ENCODE data around the gene CHST3.
"Not testable (repeated sequence)": the region's sequence is repeated elsewhere in the genome, so short reads cannot be mapped to it uniquely, and the experiment has no call there.

Gene CHST3, protein sequence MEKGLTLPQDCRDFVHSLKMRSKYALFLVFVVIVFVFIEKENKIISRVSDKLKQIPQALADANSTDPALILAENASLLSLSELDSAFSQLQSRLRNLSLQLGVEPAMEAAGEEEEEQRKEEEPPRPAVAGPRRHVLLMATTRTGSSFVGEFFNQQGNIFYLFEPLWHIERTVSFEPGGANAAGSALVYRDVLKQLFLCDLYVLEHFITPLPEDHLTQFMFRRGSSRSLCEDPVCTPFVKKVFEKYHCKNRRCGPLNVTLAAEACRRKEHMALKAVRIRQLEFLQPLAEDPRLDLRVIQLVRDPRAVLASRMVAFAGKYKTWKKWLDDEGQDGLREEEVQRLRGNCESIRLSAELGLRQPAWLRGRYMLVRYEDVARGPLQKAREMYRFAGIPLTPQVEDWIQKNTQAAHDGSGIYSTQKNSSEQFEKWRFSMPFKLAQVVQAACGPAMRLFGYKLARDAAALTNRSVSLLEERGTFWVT

DNA sequence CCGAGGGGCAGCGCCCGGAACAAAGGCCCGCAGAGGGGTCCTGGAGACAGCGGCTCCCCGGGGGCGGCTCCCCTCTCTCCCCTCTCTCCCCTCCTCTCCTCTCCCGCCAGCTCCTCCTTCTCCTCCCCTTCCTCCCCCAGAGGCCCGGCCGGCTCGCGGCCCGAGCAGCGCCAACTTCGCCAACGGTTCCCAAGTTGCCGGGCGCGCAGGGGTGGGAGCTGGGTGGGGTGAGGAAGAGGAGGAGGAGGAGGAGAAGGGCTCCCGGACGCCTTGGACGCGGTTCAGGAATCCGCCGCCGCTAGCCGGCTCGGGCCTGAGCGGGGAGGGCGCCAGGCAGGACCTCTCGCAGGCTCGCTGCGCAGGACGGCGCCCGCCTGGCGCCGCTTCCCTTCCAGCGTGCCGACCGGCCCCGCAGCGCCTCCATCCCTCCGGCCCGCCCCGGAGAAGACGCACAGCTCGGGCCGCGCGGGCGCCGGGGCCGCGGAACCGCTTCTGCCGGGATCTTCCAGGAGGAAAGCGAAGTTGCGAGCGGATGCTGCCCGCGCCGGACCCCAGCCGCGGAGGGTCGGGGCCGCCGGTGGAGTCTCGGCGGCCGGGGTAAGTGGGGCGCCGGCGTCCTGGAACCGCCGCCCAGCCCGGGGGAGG, at the start of gene CHST3:
Gene CHST3, plus strand, starts transcription at position 298 of the 645 bp plus-strand sequence. CDS start 41,448 bp downstream, outside the sequence.
- DNase-seq (ENCODE audit: low spot score), result peak; percentile 78

DNA sequence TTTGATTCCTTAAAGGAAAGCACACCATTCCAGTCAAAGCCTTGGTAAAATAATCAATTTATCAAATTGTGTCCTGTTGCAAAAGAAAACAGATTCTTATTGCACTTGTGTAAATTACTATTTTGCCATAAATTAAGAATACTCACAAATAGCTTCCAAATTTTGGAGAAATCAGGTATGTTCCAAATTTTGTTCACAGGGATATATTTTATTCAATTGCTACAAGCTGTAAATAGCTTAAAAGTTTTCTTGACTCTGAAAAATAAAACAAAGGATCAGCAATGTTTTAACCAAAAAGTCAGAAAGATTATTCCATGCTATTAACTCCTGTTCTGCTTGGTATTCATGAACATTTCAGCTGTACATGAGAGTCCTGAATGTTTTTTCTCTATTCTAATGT, 47.4 kb upstream of the CHST3 start:
- DNase-seq (ENCODE audit: low spot score), result no peak

DNA sequence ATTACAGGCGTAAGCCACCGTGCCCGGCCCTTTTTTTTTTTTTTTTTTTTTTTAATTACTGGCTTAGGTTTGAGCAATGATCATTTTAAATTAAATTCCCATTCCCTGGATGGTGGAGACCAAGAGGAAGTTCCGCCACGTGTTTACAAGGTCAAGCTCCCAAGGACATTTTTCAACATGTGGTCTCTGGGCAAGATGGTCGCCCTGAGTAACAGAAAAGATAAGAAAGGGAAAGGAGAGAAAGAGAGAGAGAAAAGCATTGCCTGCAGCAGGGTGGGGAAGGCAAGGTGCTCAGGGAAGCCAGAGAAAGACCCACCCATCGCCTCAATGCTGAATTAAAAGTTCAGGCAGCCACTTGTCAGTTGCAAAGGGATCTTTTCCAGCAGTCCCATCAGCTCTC, 45.2 kb upstream of the CHST3 start:
- DNase-seq (ENCODE audit: low spot score), result no peak

DNA sequence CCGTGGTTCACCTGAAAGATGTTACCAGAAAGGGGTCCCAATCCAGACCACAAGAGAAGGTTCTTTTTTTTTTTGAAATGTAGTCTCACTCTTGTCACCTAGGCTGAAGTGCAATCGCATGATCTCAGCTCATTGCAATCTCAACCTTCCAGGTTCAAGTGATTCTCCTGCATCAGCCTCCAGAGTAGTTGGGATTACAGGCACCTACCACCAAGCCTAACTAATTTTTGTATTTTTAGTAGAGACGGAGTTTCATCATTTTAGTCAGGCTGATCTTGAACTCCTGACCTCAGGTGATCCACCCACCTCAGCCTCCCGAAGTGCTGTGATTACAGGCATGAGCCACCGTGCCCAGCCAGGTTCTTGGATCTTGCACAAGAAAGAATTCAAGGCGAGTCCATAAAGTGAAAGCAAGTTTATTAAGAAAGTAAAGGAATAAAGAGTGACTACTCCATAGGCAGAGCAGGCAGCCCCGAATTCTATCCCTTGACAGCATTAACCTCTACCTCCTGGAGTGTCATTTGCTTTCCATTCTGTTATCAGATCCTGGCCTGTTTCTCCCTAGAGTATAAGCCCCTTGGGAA, 44.1 kb upstream of the CHST3 start:
- not testable (repeated sequence) for DNase-seq (ENCODE audit: low spot score)

DNA sequence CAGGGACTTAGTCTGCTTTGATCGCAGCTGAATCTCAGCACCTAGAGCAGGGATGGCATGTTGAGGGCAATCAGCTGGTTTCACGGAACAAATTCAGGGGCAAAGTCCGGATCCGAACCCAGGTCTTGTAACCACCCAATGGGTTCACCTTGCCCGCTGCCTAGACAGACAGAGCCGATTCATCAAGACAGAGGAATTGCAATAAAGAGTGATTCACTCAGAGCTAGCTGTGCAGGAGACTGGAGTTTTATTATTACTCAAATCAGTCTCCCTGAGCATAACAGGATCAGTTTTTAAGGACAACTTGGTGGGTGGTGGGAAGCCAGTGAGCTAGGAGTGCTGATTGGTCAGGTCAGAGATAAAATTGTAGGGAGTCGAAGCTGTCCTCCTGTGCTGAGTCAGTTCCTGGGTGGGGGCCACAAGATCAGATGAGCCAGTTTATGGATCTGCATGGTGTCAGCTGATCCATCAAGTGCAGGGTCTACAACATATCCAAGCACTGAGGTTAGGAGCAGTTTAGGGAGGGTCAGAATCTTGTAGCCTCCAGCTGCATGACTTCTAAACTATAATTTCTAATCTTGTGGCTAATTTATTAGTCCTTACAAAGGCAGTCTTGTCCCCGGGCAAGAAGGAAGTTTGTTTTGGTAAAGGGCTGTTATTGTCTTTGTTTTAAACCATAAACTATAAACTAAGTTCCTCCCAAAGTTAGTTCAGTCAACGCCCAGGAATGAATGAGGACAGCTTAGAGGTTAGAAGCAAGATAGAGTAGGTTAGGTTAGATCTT, 43.5 kb upstream of the CHST3 start:
- DNase-seq (ENCODE audit: low spot score), result no peak

DNA sequence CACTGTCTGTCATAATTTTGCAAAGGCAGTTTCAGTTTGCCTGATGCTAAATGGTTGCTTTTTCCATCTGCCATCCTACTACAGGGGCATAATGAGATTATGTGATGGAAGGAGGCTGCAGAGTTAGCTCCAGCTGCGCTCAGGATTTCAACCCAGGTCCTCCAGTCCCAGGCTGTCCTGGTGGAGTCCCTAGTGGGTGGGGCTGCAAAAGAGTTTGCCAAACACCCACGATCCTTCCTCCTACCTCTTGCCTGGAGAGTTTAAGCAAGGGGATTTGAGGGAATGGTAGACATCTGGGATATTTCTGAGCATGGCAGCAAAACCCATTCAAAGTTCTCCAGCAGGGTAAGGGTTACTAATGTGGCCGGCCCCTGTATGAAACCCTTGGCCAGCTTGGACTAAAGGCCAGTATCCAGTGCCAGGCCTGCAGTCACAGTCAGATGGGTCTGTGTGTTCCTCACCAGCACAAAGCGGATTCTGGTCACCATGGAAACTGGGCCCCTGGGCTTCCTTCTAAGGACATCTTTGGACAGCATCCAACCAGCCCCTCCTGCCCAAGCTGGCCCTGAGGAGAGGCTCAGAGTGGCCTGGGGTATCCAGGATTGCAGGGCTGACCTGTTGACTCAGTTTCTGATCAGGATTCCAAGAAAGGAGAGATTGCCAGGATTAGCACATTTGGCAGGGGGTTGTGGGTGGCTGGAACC, 42.7 kb upstream of the CHST3 start:
- peak; percentile 38 for DNase-seq (ENCODE audit: low spot score)

DNA sequence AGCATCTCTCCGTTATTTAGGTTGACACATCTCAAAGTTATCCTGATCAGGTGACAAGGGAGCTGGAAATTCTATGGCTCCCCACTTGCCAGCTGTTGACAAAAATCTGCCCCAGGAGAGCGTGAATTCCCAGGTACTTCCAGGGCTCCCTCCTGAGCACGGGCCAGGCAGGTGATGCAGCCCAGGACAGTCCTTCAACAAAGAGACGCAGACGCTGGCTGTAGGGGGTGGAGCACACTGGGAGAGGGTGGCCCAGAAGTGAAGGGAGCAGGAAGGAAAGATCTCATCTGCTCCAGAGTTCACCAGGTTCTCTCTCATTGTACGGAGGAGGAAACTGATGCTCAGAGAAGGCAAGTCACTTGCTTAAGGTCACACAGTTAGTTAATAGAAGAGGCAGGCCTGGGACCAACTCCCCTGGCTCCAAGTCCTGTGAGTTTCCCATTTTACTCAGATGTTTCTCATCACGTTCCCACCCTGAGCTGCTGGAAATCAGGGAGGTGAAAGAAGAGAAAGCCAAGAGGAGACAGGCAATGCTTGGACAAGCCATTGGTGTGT, 41.0 kb upstream of the CHST3 start:
- DNase-seq (ENCODE audit: low spot score), result no peak

DNA sequence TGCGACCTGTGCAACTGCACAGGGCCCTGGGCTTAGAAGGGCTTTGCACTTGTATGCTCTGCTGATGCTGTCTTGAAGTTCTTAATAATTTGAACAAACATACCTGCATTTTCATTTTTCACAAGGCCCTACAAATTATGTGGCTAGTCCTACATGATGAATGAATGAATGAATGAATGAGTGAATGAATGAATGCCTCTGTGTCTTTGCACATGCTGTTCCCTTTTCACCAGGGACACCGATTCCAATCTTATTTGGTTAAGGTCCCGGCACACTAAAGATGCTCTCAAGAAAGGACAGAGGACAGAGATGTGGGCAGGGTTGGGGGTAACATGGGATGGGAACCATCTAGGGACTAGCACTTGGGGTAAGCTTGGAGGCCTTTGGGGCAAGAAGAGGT, 39.4 kb upstream of the CHST3 start:
- DNase-seq (ENCODE audit: low spot score), result no peak

DNA sequence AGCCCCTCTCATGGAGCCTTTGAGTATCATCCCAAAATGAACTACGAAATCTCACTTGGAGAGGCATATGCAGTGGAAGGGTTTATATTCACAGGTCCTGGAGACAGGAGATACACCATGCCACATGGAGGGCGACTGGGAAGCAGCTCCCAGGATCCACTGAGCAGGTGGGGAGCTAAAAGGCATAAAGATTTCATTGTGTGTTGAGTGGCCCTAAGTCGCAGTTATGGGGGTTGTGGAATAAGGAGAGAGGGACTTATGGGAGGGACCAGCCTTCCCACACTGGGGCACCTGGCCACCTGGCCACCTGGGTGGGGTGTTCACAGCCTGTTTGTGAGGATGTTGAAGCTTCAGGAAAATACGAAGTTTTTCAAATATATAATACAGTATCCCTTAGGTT, 37.0 kb upstream of the CHST3 start:
- DNase-seq (ENCODE audit: low spot score), result no peak

DNA sequence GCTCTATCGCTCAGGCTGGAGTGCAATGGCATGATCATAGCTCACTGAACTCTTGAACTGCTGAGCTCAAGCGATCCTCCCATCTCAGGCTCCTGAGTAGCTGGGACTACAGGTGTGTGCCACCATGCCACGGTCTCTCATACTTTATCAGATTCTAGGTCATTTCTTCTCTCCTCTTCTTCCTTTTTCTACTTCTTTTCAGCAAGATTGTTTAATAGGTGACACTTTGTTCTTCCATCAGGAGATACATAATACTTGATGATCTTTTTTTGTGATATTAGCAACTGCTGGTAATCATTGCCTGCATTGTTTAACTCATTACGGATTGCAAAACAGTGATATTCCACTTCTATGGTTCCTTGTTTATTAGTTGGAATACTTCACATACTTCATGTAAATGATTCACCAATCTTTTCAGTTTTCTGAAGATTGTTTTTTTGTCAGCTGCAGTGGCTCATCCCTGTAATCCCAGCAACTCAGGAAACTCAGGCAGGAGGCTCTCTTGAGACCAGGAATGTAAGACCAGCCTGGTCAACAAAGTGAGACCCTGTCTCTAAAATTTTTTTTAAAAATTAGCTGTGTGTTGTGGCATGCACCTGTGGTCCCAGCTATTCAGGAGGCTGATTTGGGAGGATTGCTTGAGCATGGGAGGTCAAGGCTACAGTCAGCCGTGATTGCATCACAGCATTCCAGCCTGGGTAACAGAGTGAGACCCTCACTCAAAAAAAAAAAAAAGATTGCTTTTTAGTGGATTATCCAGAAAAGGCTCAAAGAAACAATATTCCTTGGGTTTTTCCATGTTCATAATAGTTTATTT, 36.2 kb upstream of the CHST3 start:
- DNase-seq (ENCODE audit: low spot score), result peak; percentile 43

DNA sequence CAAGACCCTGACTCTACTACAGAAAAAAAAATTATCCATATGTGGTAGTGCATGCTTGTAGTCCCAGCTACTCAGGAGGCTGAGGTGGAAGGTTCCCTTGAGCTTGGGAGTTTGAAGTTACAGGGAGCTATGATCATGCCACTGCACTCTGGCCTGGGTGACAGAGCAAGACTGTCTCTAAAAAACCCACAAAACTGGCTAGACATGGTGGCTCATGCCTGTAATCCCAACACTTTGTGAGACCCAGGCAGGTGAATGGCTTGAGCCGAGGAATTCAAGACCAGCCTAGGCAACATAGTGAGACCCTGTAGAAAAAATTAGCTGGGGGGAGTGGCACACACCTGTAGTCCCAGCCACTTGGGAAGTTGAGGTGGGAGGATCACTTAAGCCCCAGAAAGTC, 32.9 kb upstream of the CHST3 start:
- no peak for DNase-seq (ENCODE audit: low spot score)

DNA sequence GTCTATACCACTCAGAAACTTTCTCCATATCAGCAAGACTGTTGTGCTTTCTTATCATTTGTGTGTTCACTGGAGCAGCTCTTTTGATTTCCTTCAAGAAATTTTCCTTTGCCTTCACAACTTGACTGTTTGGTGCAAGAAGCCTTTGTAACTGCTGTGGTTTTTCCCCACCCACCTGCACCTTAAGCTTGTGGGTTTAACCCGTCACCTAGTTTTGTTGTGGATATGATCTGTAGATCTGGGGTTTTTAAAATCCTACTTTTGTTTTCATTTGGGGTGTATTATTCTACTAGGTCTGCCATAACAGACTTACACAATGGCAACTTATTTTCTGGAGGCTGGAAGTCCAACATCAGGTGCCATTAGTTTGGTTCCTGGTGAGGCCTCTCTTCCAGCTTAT, 30.5 kb upstream of the CHST3 start:
- no peak for DNase-seq (ENCODE audit: low spot score)

DNA sequence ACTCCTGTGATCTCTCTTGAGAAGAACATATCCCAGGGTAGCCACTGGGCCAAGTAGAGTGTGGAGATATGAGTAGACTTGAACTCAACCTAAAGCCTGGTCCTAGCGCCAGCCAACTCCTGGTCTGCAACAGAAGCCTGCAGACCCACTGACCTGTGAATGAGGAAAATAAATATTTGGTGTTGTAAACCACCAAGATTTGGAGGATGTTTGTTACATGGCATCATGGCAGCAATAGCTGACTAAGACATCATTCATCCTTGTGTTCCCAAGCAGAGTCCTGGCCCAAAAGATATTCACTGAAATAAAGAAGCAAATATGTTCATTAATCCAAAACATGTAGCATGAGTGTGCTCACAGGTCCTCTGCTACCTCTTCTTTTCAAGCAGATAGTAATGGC, 26.0 kb upstream of the CHST3 start:
- no peak for DNase-seq (ENCODE audit: low spot score)

DNA sequence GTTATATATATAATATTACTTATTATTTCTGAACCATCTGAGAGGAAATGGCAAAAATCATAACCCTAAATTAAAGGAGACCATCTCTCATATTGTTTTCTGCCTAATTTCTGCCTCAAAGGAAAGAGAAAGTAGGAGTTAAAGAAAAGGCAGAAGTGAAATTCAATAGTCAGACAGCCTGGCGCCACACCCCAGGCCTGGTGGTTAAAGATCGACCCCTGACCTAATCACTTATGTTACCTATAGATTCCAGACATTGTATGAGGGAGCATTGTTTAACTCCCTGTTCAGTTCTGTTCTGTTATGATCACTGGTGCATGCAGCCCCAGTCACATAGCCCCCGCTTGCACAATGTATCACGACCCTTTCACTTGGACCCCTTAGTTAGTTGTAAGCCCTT, 24.9 kb upstream of the CHST3 start:
- DNase-seq (ENCODE audit: low spot score), result no peak

DNA sequence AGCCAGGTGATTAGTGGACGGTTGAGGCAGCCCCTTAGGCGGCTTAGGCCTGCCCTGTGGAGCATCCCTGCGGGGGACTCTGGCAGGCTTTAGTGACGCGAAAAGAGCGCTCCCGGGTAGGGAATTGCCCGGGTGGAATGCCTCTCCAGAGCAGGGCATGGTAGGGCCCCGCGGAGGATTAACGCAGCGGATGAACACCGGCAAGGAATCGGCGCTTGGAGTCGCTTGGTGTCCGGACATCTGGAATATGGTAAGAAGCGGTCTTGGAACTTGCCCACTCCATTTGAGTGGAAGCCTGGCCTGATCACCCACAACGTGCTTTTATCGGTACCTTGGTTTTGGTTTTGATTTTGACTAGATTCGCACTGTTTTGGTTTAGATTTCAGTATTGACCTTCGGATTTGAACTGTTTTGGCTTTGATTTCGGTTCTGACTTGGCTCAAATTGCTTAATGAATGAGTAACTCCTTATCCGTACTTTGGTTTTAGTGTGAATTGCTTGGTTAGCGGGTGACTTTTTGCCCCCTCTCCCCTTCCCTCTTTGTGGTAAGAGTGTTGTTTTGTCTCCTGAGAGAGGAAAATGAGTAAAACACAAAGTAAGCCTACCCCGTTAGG, 24.2 kb upstream of the CHST3 start:
- no peak for DNase-seq (ENCODE audit: low spot score)

DNA sequence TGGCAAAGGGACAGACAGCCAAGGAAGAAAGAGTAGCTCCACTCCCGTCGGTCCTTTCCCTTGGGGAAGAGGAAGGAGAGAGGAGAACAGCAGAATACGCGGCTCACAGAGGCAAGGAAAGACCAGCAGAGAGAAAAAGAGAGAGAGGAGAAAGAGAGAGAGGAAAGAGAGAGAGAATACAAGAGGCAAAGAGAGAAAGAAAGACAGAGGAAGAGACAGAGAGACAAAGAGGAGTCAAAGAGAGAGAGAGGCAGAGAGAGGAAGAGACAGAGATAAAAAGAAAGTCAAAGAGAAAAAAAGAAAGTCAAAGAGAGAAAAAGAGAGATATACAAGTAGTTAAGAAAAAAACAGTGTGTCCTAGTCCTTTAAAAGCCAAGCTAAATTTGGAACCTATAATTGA, 23.4 kb upstream of the CHST3 start:
- DNase-seq (ENCODE audit: low spot score), result no peak

DNA sequence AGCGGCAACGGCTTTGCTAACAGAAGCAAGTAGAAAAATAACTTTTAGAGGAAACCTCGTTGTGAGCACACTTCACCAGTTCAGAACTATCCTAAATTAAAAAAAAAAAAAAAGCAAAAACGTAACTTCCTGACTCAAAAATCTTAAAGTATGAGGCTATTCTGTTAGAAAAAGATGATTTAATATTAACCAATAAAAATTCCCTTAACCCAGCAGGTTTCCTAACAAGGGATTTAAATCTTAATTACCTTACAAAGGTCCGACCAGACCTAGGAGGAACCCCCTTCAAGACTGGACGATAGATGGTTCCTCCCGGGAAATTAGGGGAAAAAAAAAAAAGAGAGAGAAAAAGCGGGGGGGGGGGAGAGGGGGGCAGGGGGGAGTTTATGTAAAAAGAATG, 22.9 kb upstream of the CHST3 start:
- no peak for DNase-seq (ENCODE audit: low spot score)

DNA sequence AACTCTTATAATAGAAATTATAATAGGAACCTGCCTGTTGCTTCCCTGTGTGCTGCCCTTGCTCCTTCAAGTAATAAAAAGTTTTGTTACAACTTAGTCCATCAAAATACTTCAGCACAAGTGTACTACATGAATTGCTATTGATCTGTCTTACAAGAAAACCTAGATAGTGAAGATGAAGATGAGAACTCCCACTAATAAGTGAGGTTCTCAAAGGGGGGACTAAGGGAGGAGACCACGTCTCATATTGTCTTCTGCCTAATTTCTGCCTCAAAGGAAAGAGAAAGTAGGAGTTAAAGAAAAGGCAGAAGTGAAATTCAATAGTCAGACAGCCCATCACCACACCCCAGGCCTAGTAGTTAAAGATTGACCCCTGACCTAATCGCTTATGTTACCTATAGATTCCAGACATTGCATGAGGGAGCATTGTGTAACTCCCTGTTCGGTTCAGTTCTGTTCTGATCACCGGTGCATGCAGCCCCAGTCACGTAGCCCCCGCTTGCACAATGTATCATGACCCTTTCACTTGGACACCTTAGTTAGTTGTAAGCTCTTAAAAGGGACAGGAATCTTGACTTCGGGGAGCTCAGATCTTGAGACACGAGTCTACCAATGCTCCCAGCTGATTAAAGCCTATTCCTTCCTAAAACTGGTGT, 18.2 kb upstream of the CHST3 start:
- no peak for DNase-seq (ENCODE audit: low spot score)

DNA sequence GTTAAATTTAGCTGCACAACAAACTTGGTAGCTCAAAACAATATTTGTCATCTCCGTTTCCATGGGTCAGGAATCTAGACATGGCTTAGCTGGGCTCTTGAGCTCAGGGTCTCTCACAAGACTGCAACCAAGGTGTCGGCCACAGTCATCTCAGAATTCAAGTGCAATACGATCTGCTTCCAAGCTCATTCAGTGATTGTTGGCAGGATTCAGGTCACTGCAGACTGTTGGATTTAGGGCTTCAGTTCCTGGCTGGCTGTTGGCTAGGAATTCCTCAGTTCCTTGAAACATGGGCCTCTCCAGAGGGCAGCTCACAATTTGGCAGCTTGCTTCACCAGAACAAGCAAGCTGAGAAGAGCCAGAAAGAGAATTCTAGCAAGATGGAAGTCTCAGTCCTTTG, 17.5 kb upstream of the CHST3 start:
- no peak for DNase-seq (ENCODE audit: low spot score)
